CD4-positive, alpha-beta T cell treated with Interleukin-21 for 1 hour (primary cell): ENCODE measurements around the gene SCYL3.
A peak's percentile ranks its signal among the peaks of the same experiment; 100 is the strongest.
"Not testable (repeated sequence)": the region's sequence is repeated elsewhere in the genome, so short reads cannot be mapped to it uniquely, and the experiment has no call there.

ENCODE experiments used
- DNase-seq: peaks from one replicate; pipeline ENCODE4 v3.0.0-alpha.2; 2020

The SCYL3 gene

GRCh38 chr1:169893645-169894423, at the start of gene SCYL3:
TSS of gene SCYL3 (minus strand) at chr1:169893896. CDS start at chr1:169888840, 5,056 bp downstream.
- DNase-seq = peak; percentile 96

GRCh38 chr1:169941982-169942830, 48.5 kb upstream of the SCYL3 start:
- DNase-seq = no peak

GRCh38 chr1:169933984-169934725, 40.5 kb upstream of the SCYL3 start:
- no peak for DNase-seq

- DNase-seq = no peak
These were observed 38.1 kb upstream of the SCYL3 start for GRCh38 chr1:169931795-169932231.

- no peak for DNase-seq
These were observed 35.5 kb upstream of the SCYL3 start for GRCh38 chr1:169929210-169929526.

GRCh38 chr1:169928438-169929209, 34.9 kb upstream of the SCYL3 start:
- DNase-seq = peak; percentile 63

GRCh38 chr1:169925505-169926482, 32.1 kb upstream of the SCYL3 start:
- DNase-seq = peak; percentile 14

- no peak for DNase-seq
These were observed 31.1 kb upstream of the SCYL3 start for GRCh38 chr1:169924829-169925228.

- no peak for DNase-seq
These were observed 30.4 kb upstream of the SCYL3 start for GRCh38 chr1:169924063-169924462.

- no peak for DNase-seq
These were observed 27.4 kb upstream of the SCYL3 start for GRCh38 chr1:169921080-169921479.

GRCh38 chr1:169918927-169919326, 25.2 kb upstream of the SCYL3 start:
- DNase-seq = no peak

GRCh38 chr1:169918220-169918619, 24.5 kb upstream of the SCYL3 start:
- DNase-seq = not testable (repeated sequence)

GRCh38 chr1:169915150-169915549, 21.5 kb upstream of the SCYL3 start:
- DNase-seq = no peak

GRCh38 chr1:169914531-169914930, 20.8 kb upstream of the SCYL3 start:
- no peak for DNase-seq

- DNase-seq = no peak
These were observed 15.8 kb upstream of the SCYL3 start for GRCh38 chr1:169909499-169909898.

GRCh38 chr1:169906938-169907337, 13.2 kb upstream of the SCYL3 start:
- DNase-seq = no peak

GRCh38 chr1:169904834-169905233, 11.1 kb upstream of the SCYL3 start:
- no peak for DNase-seq

- peak; percentile 20 for DNase-seq
These were observed 9.1 kb upstream of the SCYL3 start for GRCh38 chr1:169902751-169903150.

GRCh38 chr1:169901115-169901514, 7.4 kb upstream of the SCYL3 start:
- no peak for DNase-seq

GRCh38 chr1:169900571-169900970, 6.9 kb upstream of the SCYL3 start:
- DNase-seq = no peak

GRCh38 chr1:169899519-169900217, 6.0 kb upstream of the SCYL3 start:
- DNase-seq = no peak
